CD14-positive monocyte (primary cell): Measurements from ENCODE around the gene PLAU. TPM values are rescaled to one million over a fixed set of nuclear protein-coding genes. Genes with fewer than 3 reads are reported as not detected.

Source experiments
- DNase-seq, 3 donors: peaks; one replicate each; pipeline ENCODE4 v3.0.0-alpha.2; 2011 to 2022
- H2AFZ ChIP-seq: 2 replicates; pipeline ENCODE4 v1.6.0; 2012; ENCODE audit warnings: mild to moderate bottlenecking, low read depth, low read length, inconsistent platforms; ENCODE audit not compliant: insufficient read depth, poor library complexity, severe bottlenecking
- H3K27ac ChIP-seq, 2 donors: 1 replicate in 1 of 2; 2 replicates in 1 of 2; pipeline ENCODE4 v1.5.1; 2012 to 2013; ENCODE audit warnings: low read length in 2 of 2, control low read depth in 1 of 2, inconsistent platforms in 1 of 2, low read depth in 1 of 2, mild to moderate bottlenecking in 1 of 2
- H3K27me3 ChIP-seq, 2 donors: one replicate each; pipeline versions ENCODE4 v1.6.0 to v1.6.1; 2011 to 2013; ENCODE audit warnings: low read length in 2 of 2; ENCODE audit not compliant: control insufficient read depth in 2 of 2, insufficient read depth in 2 of 2
- H3K36me3 ChIP-seq, 2 donors: replicated peaks in 1 of 2; 1 replicate in 1 of 2; 2 replicates in 1 of 2; pipeline versions ENCODE4 v1.5.1 to v1.6.1; 2012 to 2013; ENCODE audit warnings: low read length in 2 of 2, control low read depth in 1 of 2, inconsistent platforms in 1 of 2, mild to moderate bottlenecking in 1 of 2; ENCODE audit not compliant: insufficient read depth in 2 of 2, control insufficient read depth in 1 of 2
- H3K4me1 ChIP-seq, 2 donors: 1 replicate in 1 of 2; 2 replicates in 1 of 2; pipeline versions ENCODE4 v1.5.1 to v1.6.1; 2012 to 2013; ENCODE audit warnings: low read length in 2 of 2, control low read depth in 1 of 2, inconsistent platforms in 1 of 2, mild to moderate bottlenecking in 1 of 2, moderate library complexity in 1 of 2; ENCODE audit not compliant: insufficient read depth in 2 of 2, control insufficient read depth in 1 of 2
- H3K4me2 ChIP-seq: replicated peaks from 2 replicates; pipeline ENCODE3; 2012; ENCODE audit warnings: low read length, moderate library complexity, mild to moderate bottlenecking; ENCODE audit not compliant: poor library complexity, severe bottlenecking; ENCODE audit errors: extremely low read depth
- H3K4me3 ChIP-seq, 3 experiments: fragments of 200-600 bp in 1 of 3; sonication (generic) in 1 of 3; replicated peaks in 1 of 3; 1 replicate in 2 of 3; 2 replicates in 1 of 3; pipeline ENCODE4 v1.5.1; 2011 to 2013; ENCODE audit warnings: low read length in 3 of 3, mild to moderate bottlenecking in 3 of 3, control low read depth in 2 of 3, low read depth in 2 of 3, inconsistent platforms in 1 of 3, moderate library complexity in 1 of 3
- H3K79me2 ChIP-seq: 2 replicates; pipeline ENCODE4 v1.6.0; 2012; ENCODE audit warnings: mild to moderate bottlenecking, control low read depth, inconsistent platforms, low read length, moderate library complexity; ENCODE audit not compliant: insufficient read depth
- H3K9ac ChIP-seq: 2 replicates; pipeline ENCODE4 v1.6.0; 2017; ENCODE audit warnings: low read length, mild to moderate bottlenecking; ENCODE audit not compliant: insufficient read depth, poor library complexity, severe bottlenecking
- H3K9me3 ChIP-seq, 2 donors: replicated peaks in 1 of 2; 1 replicate in 1 of 2; 2 replicates in 1 of 2; pipeline versions ENCODE4 v1.5.1 to v1.6.1; 2012 to 2013; ENCODE audit warnings: low read length in 2 of 2, control low read depth in 1 of 2; ENCODE audit not compliant: control insufficient read depth in 1 of 2, insufficient read depth in 1 of 2
- H4K20me1 ChIP-seq: 2 replicates; pipeline ENCODE4 v1.6.0; 2012; ENCODE audit warnings: mild to moderate bottlenecking, low read length, control low read depth, moderate library complexity; ENCODE audit not compliant: insufficient read depth
- H3K27ac Mint-ChIP-seq, 7 donors: one replicate each; pipeline ENCODE4 v1.8.0; 2020; ENCODE audit warnings: mild to moderate bottlenecking in 7 of 7, mixed read lengths in 7 of 7, moderate library complexity in 6 of 7, inconsistent platforms in 2 of 7
- H3K27me3 Mint-ChIP-seq, 3 donors: one replicate each; pipeline ENCODE4 v1.8.0; 2021 to 2022; ENCODE audit warnings: low read depth in 3 of 3, mild to moderate bottlenecking in 3 of 3, mixed read lengths in 3 of 3, moderate library complexity in 3 of 3, inconsistent platforms in 1 of 3
- H3K36me3 Mint-ChIP-seq, 2 donors: one replicate each; pipeline ENCODE4 v1.8.0; 2020; ENCODE audit warnings: mixed read lengths in 2 of 2, inconsistent platforms in 1 of 2, mild to moderate bottlenecking in 1 of 2
- H3K4me1 Mint-ChIP-seq: one replicate; pipeline ENCODE4 v1.8.0; 2020; ENCODE audit warnings: mild to moderate bottlenecking, mixed read lengths
- H3K4me3 Mint-ChIP-seq, 2 donors: one replicate each; pipeline ENCODE4 v1.8.0; 2020; ENCODE audit warnings: mild to moderate bottlenecking in 2 of 2, mixed read lengths in 2 of 2, moderate library complexity in 1 of 2
- H3K9me3 Mint-ChIP-seq, 7 donors: one replicate each; pipeline ENCODE4 v1.8.0; 2020 to 2022; ENCODE audit warnings: mixed read lengths in 7 of 7, mild to moderate bottlenecking in 6 of 7, moderate library complexity in 6 of 7, inconsistent platforms in 2 of 7
- whole genome bisulfite sequencing: methylation state at CpG from one replicate; pipeline ENCODE4 v1.1.5; 2013; ENCODE audit warnings: missing lambda C conversion rate; ENCODE audit not compliant: insufficient coverage; 5-methylcytosine and 5-hydroxymethylcytosine counted together
- intact Hi-C, 2 donors: fragments of 100-400 bp; cut with micrococcal nuclease; formaldehyde crosslinking; loops; one replicate each; pipeline versions ENCODE4 v1.15.0 to v1.15.1; 2023
- polyA plus RNA-seq, 3 donors: library from polyadenylated mRNA; depleted of rRNA in 1 of 3; unstranded in 2 of 3; stranded (reverse) in 1 of 3; fragments of 300-500 nt in 2 of 3; fragments of >200 nt in 1 of 3; fragmentation: Illumina TruSeq in 2 of 3; gene quantifications; 1 replicate in 2 of 3; 2 replicates in 1 of 3; pipeline ENCODE4 v1.2.3, GENCODE V29; 2012 to 2021
- TF ChIP-seq, protein P1 (sequence below): fragments of 200-600 bp; IDR thresholded peaks from one replicate; pipeline ENCODE4 v1.8.0; 2022; ENCODE audit warnings: antibody characterized with exemption, mild to moderate bottlenecking

PLAU gene
- polyA plus RNA-seq, 3 donors: 0.16 to 1.5 (median 0.43) TPM

DNA sequence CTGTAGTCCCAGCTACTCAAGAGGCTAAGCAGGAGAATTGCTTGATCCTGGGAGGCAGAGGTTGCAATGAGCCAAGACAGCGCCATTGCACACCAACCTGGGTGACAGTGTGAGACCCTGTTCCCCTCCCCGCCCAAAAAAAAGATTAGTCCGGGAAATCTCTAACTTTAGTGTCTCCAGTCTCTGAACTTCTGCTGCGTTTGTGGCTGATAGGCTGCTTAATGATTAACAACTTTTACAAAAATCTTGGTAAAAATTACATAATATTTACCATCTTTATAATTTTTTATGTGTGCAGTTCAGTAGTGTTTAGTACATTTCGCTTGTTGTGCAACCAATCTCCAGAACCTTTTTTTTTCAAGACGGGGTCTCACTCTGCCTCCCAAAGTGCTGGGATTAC lies 9.7 kb upstream of the PLAU start:
- H3K9me3 Mint-ChIP-seq: no peaks in the 10 kb centered on the region
- H3K36me3 ChIP-seq: no peaks in the 10 kb centered on the region
- H3K4me2 ChIP-seq: no peak overlapping the region
- H3K4me3 Mint-ChIP-seq: no peak overlapping the region
- H3K27me3 Mint-ChIP-seq: peaks cover 0 to 3% (median 2%) of the 10 kb centered on the region in 3 donors
- no peak overlapping the region for H3K4me3 ChIP-seq
- H3K27ac Mint-ChIP-seq: no peak overlapping the region
- intact Hi-C loops: loop anchor here in 1 of 2 donors (10.0 kb wide), 1 partner anchor 94 kb away; the partner anchor contains the start of gene VCL
- no peak overlapping the region for H3K27ac ChIP-seq
- no peak overlapping the region for H2AFZ ChIP-seq
- peaks cover 52 to 54% of the 10 kb centered on the region in 2 donors for H3K4me1 ChIP-seq
- H3K36me3 Mint-ChIP-seq: peaks cover 0 to 3% of the 10 kb centered on the region in 2 donors
- H4K20me1 ChIP-seq: no peaks in the 10 kb centered on the region
- H3K27me3 ChIP-seq: no peaks in the 10 kb centered on the region
- H3K4me1 Mint-ChIP-seq: peaks cover 48% of the 10 kb centered on the region
- TF ChIP-seq, protein P1, sequence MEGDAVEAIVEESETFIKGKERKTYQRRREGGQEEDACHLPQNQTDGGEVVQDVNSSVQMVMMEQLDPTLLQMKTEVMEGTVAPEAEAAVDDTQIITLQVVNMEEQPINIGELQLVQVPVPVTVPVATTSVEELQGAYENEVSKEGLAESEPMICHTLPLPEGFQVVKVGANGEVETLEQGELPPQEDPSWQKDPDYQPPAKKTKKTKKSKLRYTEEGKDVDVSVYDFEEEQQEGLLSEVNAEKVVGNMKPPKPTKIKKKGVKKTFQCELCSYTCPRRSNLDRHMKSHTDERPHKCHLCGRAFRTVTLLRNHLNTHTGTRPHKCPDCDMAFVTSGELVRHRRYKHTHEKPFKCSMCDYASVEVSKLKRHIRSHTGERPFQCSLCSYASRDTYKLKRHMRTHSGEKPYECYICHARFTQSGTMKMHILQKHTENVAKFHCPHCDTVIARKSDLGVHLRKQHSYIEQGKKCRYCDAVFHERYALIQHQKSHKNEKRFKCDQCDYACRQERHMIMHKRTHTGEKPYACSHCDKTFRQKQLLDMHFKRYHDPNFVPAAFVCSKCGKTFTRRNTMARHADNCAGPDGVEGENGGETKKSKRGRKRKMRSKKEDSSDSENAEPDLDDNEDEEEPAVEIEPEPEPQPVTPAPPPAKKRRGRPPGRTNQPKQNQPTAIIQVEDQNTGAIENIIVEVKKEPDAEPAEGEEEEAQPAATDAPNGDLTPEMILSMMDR: no peak
- WGBS: 82% methylated on average over 3 of the region's 6 CpGs
- H3K79me2 ChIP-seq: no peaks in the 10 kb centered on the region
- no peak overlapping the region for H3K9ac ChIP-seq
- H3K9me3 ChIP-seq: no peaks in the 10 kb centered on the region
- no peak for DNase-seq

DNA sequence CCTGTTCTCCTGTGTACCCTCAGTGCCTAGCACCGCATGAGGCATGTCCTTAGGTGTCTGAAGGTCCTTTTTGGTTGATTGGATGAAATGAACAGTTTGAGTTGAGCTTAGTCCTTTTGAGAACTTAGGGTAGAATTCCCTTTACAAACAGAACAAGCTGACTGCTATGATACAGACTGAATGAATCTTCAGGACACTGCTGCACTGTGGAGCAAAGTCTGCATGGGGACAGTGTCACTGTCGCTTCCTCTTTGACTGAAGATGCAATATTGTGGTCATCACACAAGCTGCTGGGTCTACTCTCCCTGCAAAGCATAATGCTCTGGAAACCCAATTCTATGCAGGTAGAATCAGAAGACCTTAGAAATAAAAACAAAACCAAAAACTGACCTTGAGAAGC lies 8.6 kb upstream of the PLAU start:
- H3K36me3 ChIP-seq: no peaks in the 10 kb centered on the region
- peaks cover 63 to 65% of the 10 kb centered on the region in 2 donors for H3K4me1 ChIP-seq
- no peak overlapping the region for H3K4me3 ChIP-seq
- no peak overlapping the region for H3K4me2 ChIP-seq
- H2AFZ ChIP-seq: no peak overlapping the region
- no peak overlapping the region for H3K9ac ChIP-seq
- no peaks in the 10 kb centered on the region for H3K9me3 Mint-ChIP-seq
- H3K27me3 ChIP-seq: no peaks in the 10 kb centered on the region
- H3K4me1 Mint-ChIP-seq: peaks cover 58% of the 10 kb centered on the region
- H4K20me1 ChIP-seq: no peaks in the 10 kb centered on the region
- no peak overlapping the region for H3K27ac ChIP-seq
- H3K36me3 Mint-ChIP-seq: peaks cover 0 to 3% of the 10 kb centered on the region in 2 donors
- H3K79me2 ChIP-seq: no peaks in the 10 kb centered on the region
- intact Hi-C loops: loop anchor here in 1 of 2 donors (10.0 kb wide), 1 partner anchor 92 kb away; the partner anchor contains the start of gene VCL
- TF ChIP-seq, protein P1: no peak
- H3K9me3 ChIP-seq: no peaks in the 10 kb centered on the region
- 0% methylated on average over 1 of the region's 2 CpGs for WGBS
- H3K27ac Mint-ChIP-seq: peak overlapping the region in 3 of 7 donors; percentile 18 to 53 (median 29)
- H3K4me3 Mint-ChIP-seq: no peak overlapping the region
- H3K27me3 Mint-ChIP-seq: peaks cover 0 to 5% (median 3%) of the 10 kb centered on the region in 3 donors
- DNase-seq: peak; percentile 55 to 70 (median 62)
